HepG2 (cell line): ENCODE data around the gene CSTB. TPM values are rescaled to one million over a fixed set of nuclear protein-coding genes. Genes with fewer than 3 reads are reported as not detected.

Source experiments
- CCAR2 ChIP-seq: fragments of 200-400 bp; formaldehyde crosslinking; optimal IDR thresholded peaks from 2 replicates; pipeline ENCODE3; 2018; ENCODE audit warnings: low read depth, mild to moderate bottlenecking, low read length, moderate library complexity
- FOSL2 ChIP-seq: sonication (generic); formaldehyde crosslinking; IDR thresholded peaks from 2 replicates; pipeline ENCODE4 v1.4.0; 2020; ENCODE audit warnings: missing genetic modification reagents
- HHEX ChIP-seq: IDR thresholded peaks from 2 replicates; pipeline ENCODE4 v1.6.1; 2016; ENCODE audit warnings: control low read depth
- SOX13 ChIP-seq, 3 experiments: fragments of 450-650 bp in 1 of 3; sonication (generic) in 1 of 3; formaldehyde crosslinking in 1 of 3; IDR thresholded peaks in 2 of 3; conservative IDR thresholded peaks in 1 of 3; 2 replicates each; pipeline versions ENCODE4 v1.5.0 to v1.6.1; 2016 to 2020; ENCODE audit warnings: antibody characterized with exemption in 1 of 3, mild to moderate bottlenecking in 1 of 3, missing compliant biosample characterization in 1 of 3, missing genetic modification reagents in 1 of 3, moderate library complexity in 1 of 3
- SRSF9 ChIP-seq: fragments of 200-400 bp; formaldehyde crosslinking; IDR thresholded peaks from 2 replicates; pipeline ENCODE4 v1.6.1; 2018; ENCODE audit warnings: borderline replicate concordance, mild to moderate bottlenecking, low read depth, low read length; ENCODE audit not compliant: insufficient read depth, poor library complexity, severe bottlenecking
- polyA plus RNA-seq, 8 experiments: library from polyadenylated mRNA; depleted of rRNA in 3 of 8; stranded (reverse) in 7 of 8; unstranded in 1 of 8; fragments of >200 nt; fragmentation: Illumina TruSeq in 4 of 8; extraction: Trizol in 4 of 8; gene quantifications; 2 replicates each; pipeline versions ENCODE4 v1.2.1 to v1.2.3, GENCODE V29; 2011 to 2016; ENCODE audit warnings: low read depth in 4 of 8, missing spikeins in 1 of 8, mixed read lengths in 1 of 8; ENCODE audit not compliant: insufficient read depth in 1 of 8
- total RNA-seq, 5 experiments: library from RNA; depleted of rRNA; stranded (reverse); fragments of >200 nt; fragmentation: Illumina TruSeq; extraction: Trizol; gene quantifications; 2 replicates each; pipeline ENCODE4 v1.2.3, GENCODE V29; 2016; ENCODE audit warnings: low read depth in 1 of 5
- TF ChIP-seq, protein P1 (sequence below): sonication (generic); formaldehyde crosslinking; IDR thresholded peaks from 2 replicates; pipeline ENCODE4 v1.4.0; 2020; ENCODE audit warnings: missing genetic modification reagents
- TF ChIP-seq, protein P2 (sequence below), 2 experiments: sonication (generic) in 1 of 2; formaldehyde crosslinking in 1 of 2; IDR thresholded peaks; 2 replicates each; pipeline versions ENCODE4 v1.5.1 to v1.6.1; 2011 to 2020; ENCODE audit warnings: borderline replicate concordance in 1 of 2, low read depth in 1 of 2, low read length in 1 of 2, mild to moderate bottlenecking in 1 of 2, missing genetic modification reagents in 1 of 2, moderate library complexity in 1 of 2
- TF ChIP-seq, protein P3 (sequence below): IDR thresholded peaks from 2 replicates; pipeline ENCODE4 v1.6.1; 2016; ENCODE audit warnings: mild to moderate bottlenecking
- TF ChIP-seq, protein P4 (sequence below): sonication (generic); formaldehyde crosslinking; IDR thresholded peaks from 2 replicates; pipeline ENCODE4 v1.8.1; 2023; ENCODE audit warnings: mild to moderate bottlenecking, missing genetic modification reagents
- TF ChIP-seq, protein P5 (sequence below): sonication (generic); formaldehyde crosslinking; IDR thresholded peaks from 2 replicates; pipeline ENCODE4 v1.4.0; 2020; ENCODE audit warnings: mild to moderate bottlenecking, low read depth, missing genetic modification reagents
- TF ChIP-seq, protein P6 (sequence below): sonication (generic); formaldehyde crosslinking; IDR thresholded peaks from 2 replicates; pipeline ENCODE4 v1.4.0; 2020; ENCODE audit warnings: missing genetic modification reagents

Gene CSTB
- total and polyA plus RNA-seq, 2 of the 13 experiments (the other 11 are each of a cell fraction or from before 2014, with no cell fraction given), result 11.7 to 94.1 TPM

DNA sequence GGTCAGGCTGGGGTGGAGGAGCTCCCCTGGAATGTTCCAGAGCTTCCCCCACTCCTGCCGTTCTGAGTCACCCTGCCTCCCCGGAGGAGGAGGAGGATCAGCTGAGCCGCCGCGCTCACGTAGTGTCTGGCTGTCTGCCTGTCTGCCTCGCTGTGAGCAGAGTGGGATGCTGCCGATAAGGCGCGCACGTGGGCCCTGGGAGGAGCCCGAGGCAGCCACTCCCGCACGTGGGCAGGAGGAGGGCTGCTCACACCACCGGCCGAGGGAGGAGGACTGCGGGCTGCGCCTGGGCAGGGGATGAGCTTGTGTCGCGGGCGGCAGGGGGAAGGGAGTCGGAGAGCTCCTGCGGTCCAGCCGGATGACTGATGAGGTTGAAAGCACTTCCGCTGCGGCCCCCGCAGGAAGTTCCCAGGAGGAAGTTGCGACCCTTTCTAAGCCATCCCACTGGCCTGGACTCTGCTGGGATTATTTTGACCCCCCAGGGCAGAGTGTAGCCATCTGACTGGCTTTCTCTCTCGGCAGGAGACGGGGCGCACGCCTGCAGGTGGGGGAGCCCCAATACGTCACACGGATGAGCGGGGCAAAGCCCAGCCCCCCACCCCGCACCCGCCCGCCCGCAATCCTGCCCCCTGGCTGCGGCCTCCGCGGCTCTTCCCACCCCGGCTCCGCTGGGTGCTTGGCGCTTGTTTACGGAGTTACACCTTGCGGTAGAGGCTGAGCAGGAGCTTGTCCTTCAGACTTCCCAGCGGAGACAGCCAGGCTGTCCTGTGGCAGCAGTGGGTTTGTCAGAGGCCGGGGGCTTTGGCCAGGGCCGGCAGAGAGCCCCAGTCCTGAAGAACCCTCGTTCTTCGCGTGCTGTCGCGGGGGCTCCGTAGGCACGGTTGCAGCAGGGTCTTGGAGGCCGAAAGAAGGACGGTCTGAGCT, 47.4 kb downstream of the CSTB start (continued):
- TF ChIP-seq, protein P1, sequence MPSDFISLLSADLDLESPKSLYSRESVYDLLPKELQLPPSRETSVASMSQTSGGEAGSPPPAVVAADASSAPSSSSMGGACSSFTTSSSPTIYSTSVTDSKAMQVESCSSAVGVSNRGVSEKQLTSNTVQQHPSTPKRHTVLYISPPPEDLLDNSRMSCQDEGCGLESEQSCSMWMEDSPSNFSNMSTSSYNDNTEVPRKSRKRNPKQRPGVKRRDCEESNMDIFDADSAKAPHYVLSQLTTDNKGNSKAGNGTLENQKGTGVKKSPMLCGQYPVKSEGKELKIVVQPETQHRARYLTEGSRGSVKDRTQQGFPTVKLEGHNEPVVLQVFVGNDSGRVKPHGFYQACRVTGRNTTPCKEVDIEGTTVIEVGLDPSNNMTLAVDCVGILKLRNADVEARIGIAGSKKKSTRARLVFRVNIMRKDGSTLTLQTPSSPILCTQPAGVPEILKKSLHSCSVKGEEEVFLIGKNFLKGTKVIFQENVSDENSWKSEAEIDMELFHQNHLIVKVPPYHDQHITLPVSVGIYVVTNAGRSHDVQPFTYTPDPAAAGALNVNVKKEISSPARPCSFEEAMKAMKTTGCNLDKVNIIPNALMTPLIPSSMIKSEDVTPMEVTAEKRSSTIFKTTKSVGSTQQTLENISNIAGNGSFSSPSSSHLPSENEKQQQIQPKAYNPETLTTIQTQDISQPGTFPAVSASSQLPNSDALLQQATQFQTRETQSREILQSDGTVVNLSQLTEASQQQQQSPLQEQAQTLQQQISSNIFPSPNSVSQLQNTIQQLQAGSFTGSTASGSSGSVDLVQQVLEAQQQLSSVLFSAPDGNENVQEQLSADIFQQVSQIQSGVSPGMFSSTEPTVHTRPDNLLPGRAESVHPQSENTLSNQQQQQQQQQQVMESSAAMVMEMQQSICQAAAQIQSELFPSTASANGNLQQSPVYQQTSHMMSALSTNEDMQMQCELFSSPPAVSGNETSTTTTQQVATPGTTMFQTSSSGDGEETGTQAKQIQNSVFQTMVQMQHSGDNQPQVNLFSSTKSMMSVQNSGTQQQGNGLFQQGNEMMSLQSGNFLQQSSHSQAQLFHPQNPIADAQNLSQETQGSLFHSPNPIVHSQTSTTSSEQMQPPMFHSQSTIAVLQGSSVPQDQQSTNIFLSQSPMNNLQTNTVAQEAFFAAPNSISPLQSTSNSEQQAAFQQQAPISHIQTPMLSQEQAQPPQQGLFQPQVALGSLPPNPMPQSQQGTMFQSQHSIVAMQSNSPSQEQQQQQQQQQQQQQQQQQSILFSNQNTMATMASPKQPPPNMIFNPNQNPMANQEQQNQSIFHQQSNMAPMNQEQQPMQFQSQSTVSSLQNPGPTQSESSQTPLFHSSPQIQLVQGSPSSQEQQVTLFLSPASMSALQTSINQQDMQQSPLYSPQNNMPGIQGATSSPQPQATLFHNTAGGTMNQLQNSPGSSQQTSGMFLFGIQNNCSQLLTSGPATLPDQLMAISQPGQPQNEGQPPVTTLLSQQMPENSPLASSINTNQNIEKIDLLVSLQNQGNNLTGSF (CRISPR knock-in tag), result peak; percentile 80; the same call in 1 of the 2 replicates
- TF ChIP-seq SRSF9 (no peak), FOSL2 (CRISPR knock-in tag) (peak; percentile 93), SOX13 (IDR thresholded peaks at IDR 0.05) (peak; percentile 32; the same call in 1 of the 2 replicates), SOX13 (CRISPR knock-in tag; conservative IDR thresholded peaks at IDR 0.05 in 1 of 2, IDR thresholded peaks at IDR 0.05 in 1 of 2) (peak in 1 of 2 experiments; percentile 51; a peak in 2 of 4 replicates), CCAR2 (no peak), HHEX (CRISPR knock-in tag) (no peak; the same call in 1 of the 2 replicates)
- TF ChIP-seq, protein P2, sequence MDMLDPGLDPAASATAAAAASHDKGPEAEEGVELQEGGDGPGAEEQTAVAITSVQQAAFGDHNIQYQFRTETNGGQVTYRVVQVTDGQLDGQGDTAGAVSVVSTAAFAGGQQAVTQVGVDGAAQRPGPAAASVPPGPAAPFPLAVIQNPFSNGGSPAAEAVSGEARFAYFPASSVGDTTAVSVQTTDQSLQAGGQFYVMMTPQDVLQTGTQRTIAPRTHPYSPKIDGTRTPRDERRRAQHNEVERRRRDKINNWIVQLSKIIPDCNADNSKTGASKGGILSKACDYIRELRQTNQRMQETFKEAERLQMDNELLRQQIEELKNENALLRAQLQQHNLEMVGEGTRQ (IDR thresholded peaks at IDR 0.05; ENCODE audit: low read depth, low read length), result peak; percentile 74
- TF ChIP-seq, protein P2 (CRISPR knock-in tag; IDR thresholded peaks at IDR 0.05; ENCODE audit: borderline replicate concordance), result peak; percentile 78; the same call in 1 of the 2 replicates
- TF ChIP-seq, protein P3, sequence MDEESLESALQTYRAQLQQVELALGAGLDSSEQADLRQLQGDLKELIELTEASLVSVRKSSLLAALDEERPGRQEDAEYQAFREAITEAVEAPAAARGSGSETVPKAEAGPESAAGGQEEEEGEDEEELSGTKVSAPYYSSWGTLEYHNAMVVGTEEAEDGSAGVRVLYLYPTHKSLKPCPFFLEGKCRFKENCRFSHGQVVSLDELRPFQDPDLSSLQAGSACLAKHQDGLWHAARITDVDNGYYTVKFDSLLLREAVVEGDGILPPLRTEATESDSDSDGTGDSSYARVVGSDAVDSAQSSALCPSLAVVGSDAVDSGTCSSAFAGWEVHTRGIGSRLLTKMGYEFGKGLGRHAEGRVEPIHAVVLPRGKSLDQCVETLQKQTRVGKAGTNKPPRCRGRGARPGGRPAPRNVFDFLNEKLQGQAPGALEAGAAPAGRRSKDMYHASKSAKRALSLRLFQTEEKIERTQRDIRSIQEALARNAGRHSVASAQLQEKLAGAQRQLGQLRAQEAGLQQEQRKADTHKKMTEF, result peak; percentile 92
- TF ChIP-seq, protein P4, sequence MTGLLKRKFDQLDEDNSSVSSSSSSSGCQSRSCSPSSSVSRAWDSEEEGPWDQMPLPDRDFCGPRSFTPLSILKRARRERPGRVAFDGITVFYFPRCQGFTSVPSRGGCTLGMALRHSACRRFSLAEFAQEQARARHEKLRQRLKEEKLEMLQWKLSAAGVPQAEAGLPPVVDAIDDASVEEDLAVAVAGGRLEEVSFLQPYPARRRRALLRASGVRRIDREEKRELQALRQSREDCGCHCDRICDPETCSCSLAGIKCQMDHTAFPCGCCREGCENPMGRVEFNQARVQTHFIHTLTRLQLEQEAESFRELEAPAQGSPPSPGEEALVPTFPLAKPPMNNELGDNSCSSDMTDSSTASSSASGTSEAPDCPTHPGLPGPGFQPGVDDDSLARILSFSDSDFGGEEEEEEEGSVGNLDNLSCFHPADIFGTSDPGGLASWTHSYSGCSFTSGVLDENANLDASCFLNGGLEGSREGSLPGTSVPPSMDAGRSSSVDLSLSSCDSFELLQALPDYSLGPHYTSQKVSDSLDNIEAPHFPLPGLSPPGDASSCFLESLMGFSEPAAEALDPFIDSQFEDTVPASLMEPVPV (CRISPR knock-in tag), result peak; percentile 93; the same call in 1 of the 2 replicates
- TF ChIP-seq, protein P5, sequence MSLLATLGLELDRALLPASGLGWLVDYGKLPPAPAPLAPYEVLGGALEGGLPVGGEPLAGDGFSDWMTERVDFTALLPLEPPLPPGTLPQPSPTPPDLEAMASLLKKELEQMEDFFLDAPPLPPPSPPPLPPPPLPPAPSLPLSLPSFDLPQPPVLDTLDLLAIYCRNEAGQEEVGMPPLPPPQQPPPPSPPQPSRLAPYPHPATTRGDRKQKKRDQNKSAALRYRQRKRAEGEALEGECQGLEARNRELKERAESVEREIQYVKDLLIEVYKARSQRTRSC, result no peak
- TF ChIP-seq, protein P6, sequence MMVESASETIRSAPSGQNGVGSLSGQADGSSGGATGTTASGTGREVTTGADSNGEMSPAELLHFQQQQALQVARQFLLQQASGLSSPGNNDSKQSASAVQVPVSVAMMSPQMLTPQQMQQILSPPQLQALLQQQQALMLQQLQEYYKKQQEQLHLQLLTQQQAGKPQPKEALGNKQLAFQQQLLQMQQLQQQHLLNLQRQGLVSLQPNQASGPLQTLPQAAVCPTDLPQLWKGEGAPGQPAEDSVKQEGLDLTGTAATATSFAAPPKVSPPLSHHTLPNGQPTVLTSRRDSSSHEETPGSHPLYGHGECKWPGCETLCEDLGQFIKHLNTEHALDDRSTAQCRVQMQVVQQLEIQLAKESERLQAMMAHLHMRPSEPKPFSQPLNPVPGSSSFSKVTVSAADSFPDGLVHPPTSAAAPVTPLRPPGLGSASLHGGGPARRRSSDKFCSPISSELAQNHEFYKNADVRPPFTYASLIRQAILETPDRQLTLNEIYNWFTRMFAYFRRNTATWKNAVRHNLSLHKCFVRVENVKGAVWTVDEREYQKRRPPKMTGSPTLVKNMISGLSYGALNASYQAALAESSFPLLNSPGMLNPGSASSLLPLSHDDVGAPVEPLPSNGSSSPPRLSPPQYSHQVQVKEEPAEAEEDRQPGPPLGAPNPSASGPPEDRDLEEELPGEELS (CRISPR knock-in tag), result peak; percentile 69
